Sciatic nerve (tissue), 2 donors: ENCODE measurements around the gene CACNA2D3. TPM values are rescaled to one million over a fixed set of nuclear protein-coding genes. Genes with fewer than 3 reads are reported as not detected.
"Not testable (repeated sequence)": the region's sequence is repeated elsewhere in the genome, so short reads cannot be mapped to it uniquely, and the experiment has no call there.

Experiments
- ATAC-seq: fragments of 200-7000 bp; cut with Tn5 transposase; one replicate; pipeline ENCODE4 v1.9.1; 2020; ENCODE audit warnings: mild to moderate bottlenecking, moderate library complexity
- DNase-seq: peaks from one replicate; pipeline ENCODE4 v3.0.0-alpha.2; 2020; ENCODE audit warnings: low spot score
- intact Hi-C: fragments of 100-400 bp; cut with DNase I; formaldehyde crosslinking; loops from one replicate; pipeline ENCODE4 v1.14.2; 2022
- total RNA-seq: library from RNA; stranded (reverse); fragmentation: NEBNext Ultra II Directional; extraction: Animal tissue kit (Norgen Biotek cat#: 25700); gene quantifications from one replicate; pipeline ENCODE4 v1.2.1, GENCODE V29; 2021
- donor health status: DM: no; HTN: no; CAD: no.
- donor health status: DM: no; HTN: no; CAD: no.

Gene CACNA2D3
- total RNA-seq, 1 donor from 2014 or later = 6.9 TPM

DNA sequence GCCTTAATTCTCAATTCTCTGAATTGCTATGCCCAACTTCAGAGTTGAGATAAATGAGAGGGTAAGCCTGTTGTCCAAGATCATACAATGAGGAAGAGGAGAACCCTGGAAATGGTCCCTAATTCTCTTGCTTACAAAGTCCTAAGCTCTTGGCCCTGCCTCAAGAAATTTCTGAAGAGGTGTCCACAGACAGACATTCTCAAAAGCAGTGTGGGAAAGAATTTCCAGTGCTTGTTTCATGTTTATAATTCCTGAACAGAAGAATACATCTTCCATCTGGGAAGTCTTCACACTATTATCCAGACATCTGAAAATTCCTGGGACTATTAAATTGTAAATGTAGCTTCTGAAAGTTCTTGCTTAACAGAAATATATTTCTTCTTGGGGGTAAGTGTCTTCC is 972.3 kb downstream of the CACNA2D3 start:
- intact Hi-C loops = no loop called here
- DNase-seq (no peak), ATAC-seq (no peak)

DNA sequence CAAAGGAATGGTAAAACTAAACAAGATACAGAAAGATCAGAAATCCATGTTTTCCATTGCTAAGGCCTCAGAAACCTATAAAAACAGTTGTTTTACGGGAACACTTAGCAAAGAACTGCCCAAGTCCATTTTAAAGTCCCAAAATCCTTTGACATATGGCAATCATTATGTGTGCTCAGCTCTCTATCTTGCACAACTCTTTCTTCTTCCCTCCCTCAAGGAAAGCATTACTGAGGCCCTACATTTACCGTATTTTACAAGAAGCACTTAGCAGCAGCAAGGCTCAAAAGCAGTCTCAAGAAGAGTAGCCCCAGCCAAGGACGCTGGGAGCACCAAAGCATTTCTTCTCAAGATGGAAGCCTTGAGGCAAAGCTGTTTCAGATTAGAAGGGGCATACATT is 975.1 kb downstream of the CACNA2D3 start:
- intact Hi-C loops = no loop called here
- ATAC-seq (peak; percentile 83), DNase-seq (no peak)

- intact Hi-C loops = no loop called here
- no peak for ATAC-seq
- no peak for DNase-seq
Measured at GRCh38 chr3:55105647-55106046, 983.3 kb downstream of the CACNA2D3 start.

- ATAC-seq (no peak), DNase-seq (no peak)
- intact Hi-C loops = no loop called here
Measured at GRCh38 chr3:55107187-55107586, 984.8 kb downstream of the CACNA2D3 start.

- ATAC-seq, DNase-seq, intact Hi-C loops: not testable (repeated sequence)
Measured at GRCh38 chr3:55111906-55112305, 989.6 kb downstream of the CACNA2D3 start.

DNA sequence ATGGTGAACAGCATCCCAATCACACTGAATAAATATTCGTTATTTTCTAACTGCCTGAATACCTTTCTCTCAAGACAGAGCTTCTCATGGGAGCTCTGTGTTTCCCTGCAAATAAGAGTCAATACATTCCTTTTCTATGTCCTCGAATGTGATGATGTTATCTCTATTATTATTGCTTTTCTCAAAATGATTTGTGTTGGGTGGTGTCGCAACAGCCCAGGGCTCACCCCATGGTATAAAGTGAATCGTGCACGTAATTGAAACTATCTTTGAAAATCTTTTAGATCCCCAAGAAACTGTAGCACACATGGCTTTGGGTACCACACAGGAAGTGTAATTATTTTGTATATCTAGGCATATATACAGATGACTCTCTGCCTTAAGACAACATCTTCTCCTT is 996.1 kb downstream of the CACNA2D3 start:
- intact Hi-C loops = no loop called here
- ATAC-seq (no peak), DNase-seq (no peak)

DNA sequence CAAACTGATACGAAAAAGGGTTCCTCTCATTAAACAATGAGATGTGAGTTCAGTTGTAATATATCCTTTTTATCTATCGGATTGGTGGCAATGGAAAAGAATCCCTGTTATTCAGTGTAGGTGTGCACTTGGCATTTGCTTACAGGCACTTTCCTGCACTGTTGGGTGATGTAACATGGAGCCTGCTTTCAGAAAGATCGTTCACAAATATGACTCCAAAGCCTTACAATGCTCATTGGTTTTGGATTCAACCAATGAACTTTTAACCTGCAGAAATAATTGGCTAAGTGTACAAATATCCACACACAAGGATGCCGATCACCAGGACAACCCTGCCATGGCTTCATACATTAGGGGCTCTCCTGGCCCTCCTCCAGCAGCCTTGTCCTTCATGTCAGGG is 996.9 kb downstream of the CACNA2D3 start:
- ATAC-seq = no peak
- intact Hi-C loops = no loop called here
- no peak for DNase-seq

GRCh38 chr3:55122312-55122711 is 1000.0 kb downstream of the CACNA2D3 start:
- DNase-seq = no peak
- ATAC-seq = no peak
- intact Hi-C loops = no loop called here

Other genes with a start within 250 kb of the CACNA2D3 start
- gene ACTR8, start 240.4 kb upstream of the CACNA2D3 start, total RNA-seq = 25.8 TPM
- 54.6 TPM for gene SELENOK, start 230.7 kb upstream of the CACNA2D3 start, total RNA-seq